Hindlimb muscle (tissue), 1 donor: ENCODE measurements around the gene MAP2K7. TPM values are rescaled to one million over a fixed set of nuclear protein-coding genes. Genes with fewer than 3 reads are reported as not detected.
"Not testable (repeated sequence)": the region's sequence is repeated elsewhere in the genome, so short reads cannot be mapped to it uniquely, and the experiment has no call there.

Experiments
- DNase-seq: peaks from one replicate; pipeline ENCODE4 v3.0.0-alpha.2; 2013
- polyA plus RNA-seq: library from polyadenylated mRNA; unstranded; fragments of 120-200 nt; gene quantifications from one replicate; pipeline ENCODE4 v1.2.1, GENCODE V29; 2013; ENCODE audit not compliant: insufficient read length

MAP2K7 gene
- polyA plus RNA-seq, 1 donor, result 27.2 TPM

- DNase-seq, result peak; percentile 95
Observed at GRCh38 chr19:7920519-7921301, 17.0 kb downstream of the MAP2K7 start.

- DNase-seq, result no peak
Observed at GRCh38 chr19:7921302-7921966, 17.8 kb downstream of the MAP2K7 start.

DNA sequence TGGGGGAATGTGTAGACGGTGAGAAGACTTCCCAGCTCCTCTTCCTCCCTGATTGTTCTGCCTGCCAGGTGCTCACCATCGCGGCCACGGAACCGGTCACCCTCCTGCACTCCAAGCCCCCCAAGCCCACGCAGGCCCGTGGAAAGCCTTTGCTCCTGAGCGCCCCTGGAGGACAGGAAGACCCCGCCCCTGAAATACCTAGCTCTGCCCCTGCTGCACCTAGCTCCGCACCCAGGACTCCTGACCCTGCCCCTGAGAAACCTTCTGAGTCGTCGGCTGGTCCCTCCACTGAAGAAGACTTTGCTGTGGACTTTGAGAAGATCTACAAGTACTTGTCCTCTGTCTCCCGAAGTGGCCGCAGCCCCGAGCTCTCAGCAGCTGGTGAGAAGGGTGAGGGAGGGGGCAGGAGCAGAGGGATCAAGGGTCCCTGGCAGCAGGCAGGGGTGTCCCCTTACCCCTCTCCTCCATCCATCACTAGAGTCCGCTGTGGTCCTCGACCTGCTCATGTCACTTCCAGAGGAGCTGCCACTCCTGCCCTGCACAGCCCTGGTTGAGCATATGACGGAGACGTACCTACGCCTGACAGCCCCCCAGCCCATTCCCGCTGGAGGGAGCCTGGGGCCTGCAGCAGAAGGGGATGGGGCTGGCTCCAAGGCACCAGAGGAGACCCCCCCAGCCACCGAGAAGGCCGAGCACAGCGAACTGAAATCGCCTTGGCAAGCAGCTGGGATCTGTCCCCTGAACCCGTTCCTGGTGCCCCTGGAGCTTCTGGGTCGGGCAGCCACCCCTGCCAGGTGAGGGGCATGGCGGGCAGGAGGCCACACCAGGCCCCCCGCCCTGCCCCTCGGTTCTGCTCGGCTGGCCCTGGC, 18.5 kb downstream of the MAP2K7 start:
- DNase-seq, result no peak

- no peak for DNase-seq
Observed at GRCh38 chr19:7922836-7923195, 19.1 kb downstream of the MAP2K7 start.

DNA sequence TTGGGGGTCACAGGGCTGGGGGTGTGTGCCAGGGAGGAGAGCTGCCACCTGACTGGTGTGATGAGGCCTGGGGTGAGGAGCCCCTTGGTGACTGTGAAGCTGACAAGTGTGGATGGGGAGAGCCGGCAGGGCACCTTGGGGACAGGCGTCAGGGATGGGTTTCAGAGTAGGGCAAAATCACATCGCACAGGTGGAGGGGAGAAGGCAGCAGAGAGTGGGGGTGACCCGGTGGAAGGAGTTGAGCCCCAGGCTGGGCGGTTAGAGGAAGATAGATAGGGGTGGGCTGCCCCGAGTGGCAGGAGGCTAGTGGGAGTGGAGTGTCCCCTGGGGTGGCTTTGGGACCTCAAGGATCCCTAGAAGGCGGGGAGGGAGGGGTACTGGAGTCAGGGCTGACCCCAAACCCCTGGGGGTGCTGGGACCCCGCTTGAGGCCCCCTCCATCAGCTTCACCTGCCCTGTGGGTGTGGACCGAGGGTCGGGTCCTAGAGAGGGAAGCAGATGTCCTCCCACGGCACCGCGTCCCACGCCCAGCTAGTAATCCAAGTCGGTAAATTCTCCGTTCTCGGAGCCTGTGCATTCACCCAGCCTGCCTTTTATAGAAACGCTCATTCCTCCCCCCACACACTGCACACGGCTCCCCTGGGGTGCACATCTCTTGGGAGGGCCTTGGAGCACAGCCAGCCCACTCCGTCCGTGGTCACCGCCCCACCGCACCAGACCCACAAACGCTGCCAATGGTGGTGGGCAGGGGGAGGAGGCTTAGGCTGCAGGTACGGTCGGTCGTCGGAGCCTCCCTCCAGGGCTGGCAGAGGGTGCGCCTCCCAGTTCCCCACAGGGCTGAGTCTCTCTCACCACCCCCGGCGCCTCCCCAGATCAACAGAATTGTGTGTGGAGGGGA, 19.9 kb downstream of the MAP2K7 start:
- DNase-seq, result no peak

DNA sequence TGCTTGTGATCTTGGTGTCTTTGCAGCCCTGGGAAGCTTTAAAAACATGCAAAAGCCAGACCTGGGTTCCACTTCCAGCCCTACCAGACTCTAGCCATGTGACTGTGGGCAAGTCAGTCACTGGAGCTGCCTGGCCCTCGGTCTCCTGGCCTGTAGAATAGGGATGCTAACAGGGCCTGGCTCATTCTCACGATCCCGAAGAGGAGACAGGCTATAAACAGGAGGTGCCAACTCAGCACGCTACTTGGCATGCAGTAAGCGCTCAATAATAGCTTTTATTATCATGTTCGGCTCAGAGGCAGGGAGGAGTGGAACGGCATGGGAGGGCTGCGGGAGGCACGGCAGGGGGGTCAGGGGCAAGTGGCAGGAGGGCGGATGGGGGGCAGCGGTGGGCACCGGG, 20.6 kb downstream of the MAP2K7 start:
- DNase-seq, result no peak

GRCh38 chr19:7924651-7925170, 21.0 kb downstream of the MAP2K7 start:
- DNase-seq, result no peak

GRCh38 chr19:7925171-7925851, 21.6 kb downstream of the MAP2K7 start:
- peak; percentile 80 for DNase-seq

DNA sequence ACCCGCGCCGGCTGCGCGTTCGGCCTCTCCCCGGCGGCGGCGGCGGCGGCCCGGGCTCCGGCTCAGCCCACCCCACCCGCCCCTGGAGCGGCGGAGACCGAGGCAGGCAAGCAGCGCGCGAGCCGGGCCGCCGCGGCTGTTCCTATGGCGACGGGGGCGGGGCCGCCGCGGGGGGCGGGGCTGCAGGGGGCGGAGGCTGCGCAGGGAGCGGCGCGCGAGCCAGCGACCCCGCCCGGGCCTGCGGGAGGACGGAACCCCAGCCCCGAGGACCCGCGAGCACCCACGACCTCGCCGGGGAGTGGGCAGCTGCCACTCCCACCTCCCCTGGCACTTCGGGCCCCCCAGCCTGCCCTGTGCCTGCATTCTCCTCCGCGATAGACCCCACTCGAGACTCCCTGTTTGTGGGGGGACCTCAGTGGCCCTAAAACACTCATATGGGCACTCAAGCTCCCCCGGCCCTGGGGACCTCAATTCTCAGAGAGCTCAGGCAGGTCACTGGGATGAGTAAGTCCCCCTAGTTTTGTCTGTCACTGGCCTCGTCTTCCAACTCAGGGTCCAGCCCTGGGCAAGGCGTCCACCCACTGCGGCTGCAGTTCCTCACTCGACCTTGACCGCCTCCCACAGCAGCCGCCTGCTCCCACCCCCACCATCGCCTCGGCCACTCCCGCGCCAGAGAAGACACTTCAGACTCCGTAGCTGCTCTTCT, 22.5 kb downstream of the MAP2K7 start, which contains the start of gene CTXN1:
Gene CTXN1, minus strand, starts transcription at position 115 of the 706 bp plus-strand sequence. CDS start 597 bp downstream, outside the sequence.
- no peak for DNase-seq

DNA sequence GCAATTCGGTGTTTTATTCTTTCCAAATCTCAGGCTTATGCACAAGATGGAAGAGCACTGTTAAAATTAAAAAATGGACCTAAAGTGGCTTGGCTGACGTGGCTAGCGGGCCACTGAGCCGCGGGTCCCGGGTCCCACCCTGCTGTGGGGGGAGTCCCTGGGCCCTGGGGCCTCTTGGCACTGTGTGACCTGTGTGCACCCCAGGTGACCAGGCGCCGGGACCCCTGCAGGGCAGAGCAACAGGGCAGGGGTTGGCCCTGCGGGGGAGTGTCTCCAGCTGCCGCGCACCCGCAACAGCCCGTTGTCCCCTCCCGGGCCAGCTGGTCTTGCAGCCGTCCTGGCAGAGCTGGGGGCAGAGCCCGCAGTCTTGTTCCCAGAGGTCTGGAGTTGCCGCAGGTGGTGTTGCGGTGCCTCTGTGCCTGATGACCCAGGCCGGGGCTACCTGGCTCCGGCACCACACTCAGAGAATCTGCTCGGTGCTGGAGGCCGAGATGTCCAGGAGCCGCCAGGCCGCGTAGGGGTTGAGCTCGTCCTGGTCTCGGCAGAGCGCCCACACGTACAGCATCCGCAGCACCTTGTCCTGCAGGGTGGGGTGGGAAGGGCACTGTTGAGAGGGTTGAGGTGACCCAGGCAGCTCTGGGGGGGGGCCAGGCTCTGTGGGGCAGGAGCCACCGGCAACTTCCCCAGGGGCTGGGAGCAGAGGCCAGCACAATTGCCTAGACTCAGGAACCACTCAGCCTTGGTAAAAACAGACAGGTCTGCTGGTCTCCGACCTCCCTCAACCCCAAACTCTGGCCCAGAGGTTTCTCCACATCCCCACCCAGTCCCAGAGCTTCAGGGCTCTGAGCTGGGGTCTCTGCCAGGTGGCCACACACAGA, 23.3 kb downstream of the MAP2K7 start:
- DNase-seq, result no peak

- DNase-seq, result no peak
Observed at GRCh38 chr19:7927605-7928333, 24.1 kb downstream of the MAP2K7 start.

DNA sequence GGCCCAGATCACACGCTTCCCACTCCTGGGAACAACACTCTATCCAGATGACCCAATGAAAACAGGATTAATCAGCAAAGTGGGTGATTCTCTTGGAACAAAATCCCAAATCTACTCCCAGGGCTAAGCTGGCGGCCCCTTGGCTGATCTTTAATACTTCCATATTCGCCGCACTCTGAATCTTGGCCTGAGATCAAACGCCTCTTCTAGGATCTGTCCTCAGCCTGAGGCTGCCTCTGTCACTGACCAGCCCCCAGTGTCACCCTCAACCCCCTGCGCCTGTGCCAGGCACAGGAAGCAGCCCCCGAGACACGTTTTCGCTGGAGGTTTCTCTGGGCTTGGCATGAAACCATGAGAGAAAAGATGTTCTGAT, 24.6 kb downstream of the MAP2K7 start:
- DNase-seq, result no peak

GRCh38 chr19:7928741-7929701, 25.3 kb downstream of the MAP2K7 start:
- DNase-seq, result no peak

DNA sequence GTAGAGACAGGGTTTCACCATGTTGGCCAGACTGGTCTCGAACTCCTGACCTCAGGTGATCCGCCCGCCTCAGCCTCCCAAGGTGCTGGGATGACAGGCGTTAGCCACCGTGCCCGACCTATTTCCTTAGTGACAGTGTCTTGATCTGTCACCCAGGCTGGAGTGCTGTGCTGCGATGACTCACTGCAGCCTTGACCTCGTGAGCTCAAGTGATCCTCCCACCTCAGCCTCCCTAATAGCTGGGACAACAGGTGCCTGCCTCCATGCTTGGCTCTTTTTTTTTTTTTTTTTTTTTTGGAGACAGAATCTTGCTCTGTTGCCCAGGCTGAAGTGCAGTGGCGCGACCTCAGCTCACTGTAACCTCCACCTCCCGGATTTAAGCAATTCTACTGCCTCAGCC, 26.4 kb downstream of the MAP2K7 start:
- DNase-seq, result not testable (repeated sequence)

GRCh38 chr19:7930765-7931164, 27.1 kb downstream of the MAP2K7 start:
- no peak for DNase-seq

GRCh38 chr19:7931221-7932061, 27.8 kb downstream of the MAP2K7 start:
- DNase-seq, result no peak
